ENCODE measurements around the gene ASIC2. TPM values are rescaled to one million over a fixed set of nuclear protein-coding genes. Genes with fewer than 3 reads are reported as not detected.

Gene ASIC2
- total RNA-seq, 1 donor, result not detected

DNA sequence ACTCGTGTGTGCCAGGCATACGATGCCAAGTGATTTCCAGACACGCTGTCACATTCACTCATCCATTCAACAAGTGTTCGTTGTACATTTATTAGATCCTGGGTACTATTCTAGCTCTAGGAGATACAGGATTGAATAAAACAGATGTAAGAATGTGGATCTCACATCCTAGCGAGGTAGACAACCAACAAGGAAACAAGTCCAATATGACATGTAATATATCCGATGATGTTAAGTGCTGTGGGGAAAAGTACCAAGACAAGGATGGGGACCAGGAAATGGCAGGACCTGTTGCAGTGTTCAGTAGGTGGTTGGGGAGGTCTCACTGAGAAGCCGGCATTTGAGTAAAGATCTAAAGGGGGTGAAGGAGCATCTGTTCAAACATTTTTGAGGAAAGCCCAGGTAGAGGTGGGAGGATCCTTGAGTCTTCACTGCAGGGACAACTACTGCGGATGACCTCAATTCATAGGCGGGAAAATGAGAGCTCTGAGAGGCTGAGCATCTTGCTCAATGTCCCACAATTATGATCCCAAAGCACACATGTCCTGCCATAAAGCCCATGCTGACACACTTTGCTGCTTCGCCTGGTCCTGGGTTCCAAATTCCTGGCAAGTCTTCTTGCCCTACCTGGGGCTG lies 129.4 kb downstream of the ASIC2 start:
- no peaks in the 10 kb centered on the region for H3K4me1 ChIP-seq (ENCODE audit: insufficient read depth, low read length)
- TF ChIP-seq, protein P1, sequence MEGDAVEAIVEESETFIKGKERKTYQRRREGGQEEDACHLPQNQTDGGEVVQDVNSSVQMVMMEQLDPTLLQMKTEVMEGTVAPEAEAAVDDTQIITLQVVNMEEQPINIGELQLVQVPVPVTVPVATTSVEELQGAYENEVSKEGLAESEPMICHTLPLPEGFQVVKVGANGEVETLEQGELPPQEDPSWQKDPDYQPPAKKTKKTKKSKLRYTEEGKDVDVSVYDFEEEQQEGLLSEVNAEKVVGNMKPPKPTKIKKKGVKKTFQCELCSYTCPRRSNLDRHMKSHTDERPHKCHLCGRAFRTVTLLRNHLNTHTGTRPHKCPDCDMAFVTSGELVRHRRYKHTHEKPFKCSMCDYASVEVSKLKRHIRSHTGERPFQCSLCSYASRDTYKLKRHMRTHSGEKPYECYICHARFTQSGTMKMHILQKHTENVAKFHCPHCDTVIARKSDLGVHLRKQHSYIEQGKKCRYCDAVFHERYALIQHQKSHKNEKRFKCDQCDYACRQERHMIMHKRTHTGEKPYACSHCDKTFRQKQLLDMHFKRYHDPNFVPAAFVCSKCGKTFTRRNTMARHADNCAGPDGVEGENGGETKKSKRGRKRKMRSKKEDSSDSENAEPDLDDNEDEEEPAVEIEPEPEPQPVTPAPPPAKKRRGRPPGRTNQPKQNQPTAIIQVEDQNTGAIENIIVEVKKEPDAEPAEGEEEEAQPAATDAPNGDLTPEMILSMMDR (IDR thresholded peaks at IDR 0.05; ENCODE audit: extremely low read depth, low read depth, low read length), result no peak
- no peaks in the 10 kb centered on the region for H4K20me1 ChIP-seq (ENCODE audit: insufficient read depth, low read length)
- no peak for DNase-seq (ENCODE audit: insufficient read length, low spot score, missing footprints)
- no peaks in the 10 kb centered on the region for H3K27me3 ChIP-seq (ENCODE audit: insufficient read depth, low read length)
- H3K4me3 ChIP-seq (ENCODE audit: insufficient read depth, low read length), result no peak overlapping the region
- H3K4me2 ChIP-seq (ENCODE audit: insufficient read depth, low read length), result no peak overlapping the region
- no peak overlapping the region for H3K27ac ChIP-seq (ENCODE audit: low read depth, low read length)
- no peaks in the 10 kb centered on the region for H3K79me2 ChIP-seq (ENCODE audit: insufficient read depth, low read length)
- no peak overlapping the region for H2AFZ ChIP-seq (ENCODE audit: low read length)
- no peaks in the 10 kb centered on the region for H3K36me3 ChIP-seq (ENCODE audit: insufficient read depth, low read length)
- no peaks in the 10 kb centered on the region for H3K9me3 ChIP-seq (ENCODE audit: low read depth, low read length)

DNA sequence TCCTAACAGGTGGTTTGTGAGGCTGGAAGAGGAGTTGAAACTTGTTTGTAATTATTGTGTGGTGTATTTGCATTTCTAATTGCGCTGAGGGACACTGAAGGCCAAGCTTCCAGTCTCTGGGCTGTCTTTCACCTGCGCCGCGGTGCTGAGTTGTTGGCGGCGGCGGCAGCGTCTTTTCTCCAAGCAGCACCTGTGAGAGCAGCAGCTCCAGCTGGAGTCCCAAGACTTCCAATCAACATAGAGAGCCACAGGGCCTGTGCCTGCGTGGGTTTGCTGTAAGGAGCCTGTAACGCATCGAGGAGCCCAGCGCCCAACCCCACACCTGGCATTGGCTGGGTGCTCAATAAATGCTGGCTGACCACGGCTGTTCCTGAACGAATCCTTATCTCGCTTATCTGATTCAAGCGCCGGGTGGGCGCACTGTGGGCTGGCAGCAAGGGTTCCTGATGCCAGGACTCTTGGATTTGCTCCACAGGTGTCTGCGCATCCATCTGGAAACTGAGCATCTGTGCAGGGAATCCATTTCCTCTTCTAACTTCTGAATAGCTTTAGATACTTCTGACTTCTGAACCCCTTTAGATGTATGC lies 138.1 kb downstream of the ASIC2 start:
- H3K27me3 ChIP-seq (ENCODE audit: insufficient read depth, low read length), result no peaks in the 10 kb centered on the region
- no peaks in the 10 kb centered on the region for H4K20me1 ChIP-seq (ENCODE audit: insufficient read depth, low read length)
- H2AFZ ChIP-seq (ENCODE audit: low read length), result no peak overlapping the region
- no peaks in the 10 kb centered on the region for H3K9me3 ChIP-seq (ENCODE audit: low read depth, low read length)
- no peak for DNase-seq (ENCODE audit: insufficient read length, low spot score, missing footprints)
- TF ChIP-seq, protein P1 (IDR thresholded peaks at IDR 0.05; ENCODE audit: extremely low read depth, low read depth, low read length), result no peak
- no peaks in the 10 kb centered on the region for H3K36me3 ChIP-seq (ENCODE audit: insufficient read depth, low read length)
- H3K4me2 ChIP-seq (ENCODE audit: insufficient read depth, low read length), result no peak overlapping the region
- no peaks in the 10 kb centered on the region for H3K4me1 ChIP-seq (ENCODE audit: insufficient read depth, low read length)
- H3K79me2 ChIP-seq (ENCODE audit: insufficient read depth, low read length), result no peaks in the 10 kb centered on the region
- H3K27ac ChIP-seq (ENCODE audit: low read depth, low read length), result no peak overlapping the region
- no peak overlapping the region for H3K4me3 ChIP-seq (ENCODE audit: insufficient read depth, low read length)

DNA sequence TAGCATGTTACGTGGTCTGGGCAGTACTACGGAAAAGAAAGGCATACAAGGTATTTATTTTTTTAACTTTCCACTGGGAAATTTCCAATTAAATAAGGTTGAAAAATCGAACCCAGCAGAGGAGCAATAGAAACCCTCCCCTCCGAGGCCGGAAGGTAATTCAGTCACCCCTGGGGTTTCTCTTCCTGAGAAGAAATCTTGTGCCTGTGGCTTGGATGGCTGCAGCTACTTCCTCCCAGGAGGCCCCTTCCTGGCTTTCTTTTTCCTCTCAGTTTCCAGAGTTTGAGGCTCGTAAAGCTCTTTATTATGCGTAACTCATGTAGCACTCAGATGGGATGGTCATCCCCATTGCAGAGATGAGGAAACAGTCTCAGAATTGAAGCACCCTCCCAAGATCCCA lies 140.3 kb downstream of the ASIC2 start:
- Histone ChIP-seq H3K9me3 (ENCODE audit: low read depth, low read length) (no peaks in the 10 kb centered on the region), H3K36me3 (ENCODE audit: insufficient read depth, low read length) (no peaks in the 10 kb centered on the region), H3K27ac (ENCODE audit: low read depth, low read length) (no peak overlapping the region), H3K4me2 (ENCODE audit: insufficient read depth, low read length) (no peak overlapping the region), H3K27me3 (ENCODE audit: insufficient read depth, low read length) (no peaks in the 10 kb centered on the region), H2AFZ (ENCODE audit: low read length) (no peak overlapping the region), H3K4me1 (ENCODE audit: insufficient read depth, low read length) (no peaks in the 10 kb centered on the region), H3K4me3 (ENCODE audit: insufficient read depth, low read length) (no peak overlapping the region), H4K20me1 (ENCODE audit: insufficient read depth, low read length) (no peaks in the 10 kb centered on the region), H3K79me2 (ENCODE audit: insufficient read depth, low read length) (no peaks in the 10 kb centered on the region)
- TF ChIP-seq, protein P1 (IDR thresholded peaks at IDR 0.05; ENCODE audit: extremely low read depth, low read depth, low read length), result no peak
- no peak for DNase-seq (ENCODE audit: insufficient read length, low spot score, missing footprints)

DNA sequence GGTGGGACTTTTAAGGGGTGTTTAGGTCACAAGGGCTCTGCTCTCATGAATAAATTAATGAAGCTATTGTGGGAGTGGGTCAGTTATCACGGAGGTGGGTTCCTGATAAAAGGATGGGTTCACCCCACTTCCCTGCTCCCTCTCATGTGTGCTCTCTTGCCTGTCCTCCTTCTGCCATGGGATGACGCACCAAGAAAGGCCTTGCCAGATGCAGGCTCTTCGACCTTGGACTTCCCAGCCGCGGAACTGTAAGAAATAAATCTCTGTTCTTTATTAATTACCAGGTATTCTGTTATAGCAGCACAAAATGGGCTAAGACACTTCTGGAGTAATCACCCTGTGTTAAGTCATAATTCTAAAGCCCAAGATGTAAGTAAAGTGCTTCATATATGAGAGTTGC lies 141.5 kb downstream of the ASIC2 start:
- Histone ChIP-seq H3K4me1 (ENCODE audit: insufficient read depth, low read length) (no peaks in the 10 kb centered on the region), H3K9me3 (ENCODE audit: low read depth, low read length) (no peaks in the 10 kb centered on the region), H3K79me2 (ENCODE audit: insufficient read depth, low read length) (no peaks in the 10 kb centered on the region), H3K27me3 (ENCODE audit: insufficient read depth, low read length) (no peaks in the 10 kb centered on the region), H3K4me3 (ENCODE audit: insufficient read depth, low read length) (no peak overlapping the region), H3K27ac (ENCODE audit: low read depth, low read length) (no peak overlapping the region), H3K36me3 (ENCODE audit: insufficient read depth, low read length) (no peaks in the 10 kb centered on the region), H4K20me1 (ENCODE audit: insufficient read depth, low read length) (no peaks in the 10 kb centered on the region), H2AFZ (ENCODE audit: low read length) (no peak overlapping the region), H3K4me2 (ENCODE audit: insufficient read depth, low read length) (no peak overlapping the region)
- DNase-seq (ENCODE audit: insufficient read length, low spot score, missing footprints), result no peak
- TF ChIP-seq, protein P1 (IDR thresholded peaks at IDR 0.05; ENCODE audit: extremely low read depth, low read depth, low read length), result no peak

Data from osteoblast (primary cell).